ENCODE measurements around the gene XPNPEP2. TPM values are rescaled to one million over a fixed set of nuclear protein-coding genes. Genes with fewer than 3 reads are reported as not detected.

The XPNPEP2 gene
- polyA plus RNA-seq, 1 of the 3 experiments (the other 2 are of a cell fraction): 0.21 TPM

GRCh38 chrX:129731228-129731627, 7.6 kb upstream of the XPNPEP2 start:
- CTCF ChIA-PET: interaction anchor here (1.1 kb wide), 1 partner anchor 9 kb away, joined by 3 read pairs; no protein-coding TSS in a partner anchor
- WGBS (ENCODE audit: low lambda C conversion rate): 11% methylated on average over 2 of the region's 2 CpGs

More at GRCh38 chrX:129731228-129731627, 7.6 kb upstream of the XPNPEP2 start:
- no peaks in the 10 kb centered on the region; a peak in 1 of 4 replicates for H3K4me1 ChIP-seq (ENCODE audit: control insufficient read depth in 1 of 2, insufficient read depth in 2 of 2, low read depth in 1 of 2, low read length in 1 of 2)
- no peaks in the 10 kb centered on the region for H3K79me2 ChIP-seq (ENCODE audit: insufficient read depth)
- H3F3A ChIP-seq (replicated peaks; ENCODE audit: insufficient read depth): no peaks in the 10 kb centered on the region
- TF ChIP-seq FOSL2 (IDR thresholded peaks at IDR 0.05; ENCODE audit: borderline replicate concordance, low read depth) (no peak), YY1 (IDR thresholded peaks at IDR 0.05; ENCODE audit: low read depth) (no peak), GABPA (IDR thresholded peaks at IDR 0.05; ENCODE audit: low read depth) (no peak), MEF2A (IDR thresholded peaks at IDR 0.05; ENCODE audit: borderline replicate concordance, low read depth) (no peak), EZH2phosphoT487 (IDR thresholded peaks at IDR 0.05; ENCODE audit: borderline replicate concordance, low read depth) (no peak), SMC3 (IDR thresholded peaks at IDR 0.05; ENCODE audit: low read depth, low read length) (no peak), ELF1 (IDR thresholded peaks at IDR 0.05) (no peak), TCF12 (IDR thresholded peaks at IDR 0.05) (no peak), EP300 (IDR thresholded peaks at IDR 0.05; ENCODE audit: borderline replicate concordance in 1 of 2, low read depth in 1 of 2, low read length in 1 of 2) (no peak), MXI1 (IDR thresholded peaks at IDR 0.05; ENCODE audit: low read depth, low read length) (no peak), RXRA (IDR thresholded peaks at IDR 0.05; ENCODE audit: borderline replicate concordance, low read depth) (no peak), NRF1 (IDR thresholded peaks at IDR 0.05; ENCODE audit: low read depth, low read length) (no peak), GATA2 (CRISPR knock-in tag; IDR thresholded peaks at IDR 0.05) (no peak), NFIC (IDR thresholded peaks at IDR 0.05; ENCODE audit: borderline replicate concordance) (no peak), RAD21 (IDR thresholded peaks at IDR 0.05; ENCODE audit: low read length) (no peak)
- TF ChIP-seq, protein P1, sequence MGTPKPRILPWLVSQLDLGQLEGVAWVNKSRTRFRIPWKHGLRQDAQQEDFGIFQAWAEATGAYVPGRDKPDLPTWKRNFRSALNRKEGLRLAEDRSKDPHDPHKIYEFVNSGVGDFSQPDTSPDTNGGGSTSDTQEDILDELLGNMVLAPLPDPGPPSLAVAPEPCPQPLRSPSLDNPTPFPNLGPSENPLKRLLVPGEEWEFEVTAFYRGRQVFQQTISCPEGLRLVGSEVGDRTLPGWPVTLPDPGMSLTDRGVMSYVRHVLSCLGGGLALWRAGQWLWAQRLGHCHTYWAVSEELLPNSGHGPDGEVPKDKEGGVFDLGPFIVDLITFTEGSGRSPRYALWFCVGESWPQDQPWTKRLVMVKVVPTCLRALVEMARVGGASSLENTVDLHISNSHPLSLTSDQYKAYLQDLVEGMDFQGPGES (IDR thresholded peaks at IDR 0.05; ENCODE audit: low read depth, low read length): no peak
- TF ChIP-seq, protein P2, sequence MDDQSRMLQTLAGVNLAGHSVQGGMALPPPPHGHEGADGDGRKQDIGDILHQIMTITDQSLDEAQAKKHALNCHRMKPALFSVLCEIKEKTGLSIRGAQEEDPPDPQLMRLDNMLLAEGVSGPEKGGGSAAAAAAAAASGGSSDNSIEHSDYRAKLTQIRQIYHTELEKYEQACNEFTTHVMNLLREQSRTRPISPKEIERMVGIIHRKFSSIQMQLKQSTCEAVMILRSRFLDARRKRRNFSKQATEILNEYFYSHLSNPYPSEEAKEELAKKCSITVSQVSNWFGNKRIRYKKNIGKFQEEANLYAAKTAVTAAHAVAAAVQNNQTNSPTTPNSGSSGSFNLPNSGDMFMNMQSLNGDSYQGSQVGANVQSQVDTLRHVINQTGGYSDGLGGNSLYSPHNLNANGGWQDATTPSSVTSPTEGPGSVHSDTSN (IDR thresholded peaks at IDR 0.05): no peak
- TF ChIP-seq, protein P3, sequence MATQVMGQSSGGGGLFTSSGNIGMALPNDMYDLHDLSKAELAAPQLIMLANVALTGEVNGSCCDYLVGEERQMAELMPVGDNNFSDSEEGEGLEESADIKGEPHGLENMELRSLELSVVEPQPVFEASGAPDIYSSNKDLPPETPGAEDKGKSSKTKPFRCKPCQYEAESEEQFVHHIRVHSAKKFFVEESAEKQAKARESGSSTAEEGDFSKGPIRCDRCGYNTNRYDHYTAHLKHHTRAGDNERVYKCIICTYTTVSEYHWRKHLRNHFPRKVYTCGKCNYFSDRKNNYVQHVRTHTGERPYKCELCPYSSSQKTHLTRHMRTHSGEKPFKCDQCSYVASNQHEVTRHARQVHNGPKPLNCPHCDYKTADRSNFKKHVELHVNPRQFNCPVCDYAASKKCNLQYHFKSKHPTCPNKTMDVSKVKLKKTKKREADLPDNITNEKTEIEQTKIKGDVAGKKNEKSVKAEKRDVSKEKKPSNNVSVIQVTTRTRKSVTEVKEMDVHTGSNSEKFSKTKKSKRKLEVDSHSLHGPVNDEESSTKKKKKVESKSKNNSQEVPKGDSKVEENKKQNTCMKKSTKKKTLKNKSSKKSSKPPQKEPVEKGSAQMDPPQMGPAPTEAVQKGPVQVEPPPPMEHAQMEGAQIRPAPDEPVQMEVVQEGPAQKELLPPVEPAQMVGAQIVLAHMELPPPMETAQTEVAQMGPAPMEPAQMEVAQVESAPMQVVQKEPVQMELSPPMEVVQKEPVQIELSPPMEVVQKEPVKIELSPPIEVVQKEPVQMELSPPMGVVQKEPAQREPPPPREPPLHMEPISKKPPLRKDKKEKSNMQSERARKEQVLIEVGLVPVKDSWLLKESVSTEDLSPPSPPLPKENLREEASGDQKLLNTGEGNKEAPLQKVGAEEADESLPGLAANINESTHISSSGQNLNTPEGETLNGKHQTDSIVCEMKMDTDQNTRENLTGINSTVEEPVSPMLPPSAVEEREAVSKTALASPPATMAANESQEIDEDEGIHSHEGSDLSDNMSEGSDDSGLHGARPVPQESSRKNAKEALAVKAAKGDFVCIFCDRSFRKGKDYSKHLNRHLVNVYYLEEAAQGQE (IDR thresholded peaks at IDR 0.05; ENCODE audit: low read depth, low read length): no peak
- no peaks in the 10 kb centered on the region for H3K9me3 ChIP-seq
- no peak overlapping the region for H3K27ac ChIP-seq (ENCODE audit: low read depth in 2 of 2, low read length in 1 of 2)
- H3K4me2 ChIP-seq: no peak overlapping the region
- H3K9me2 ChIP-seq: no peaks in the 10 kb centered on the region
- no peaks in the 10 kb centered on the region for H3K36me3 ChIP-seq (replicated peaks in 1 of 2; ENCODE audit: control insufficient read depth in 1 of 2, insufficient read depth in 2 of 2, low read length in 1 of 2)
- no peak overlapping the region for H2AFZ ChIP-seq (ENCODE audit: low read depth)
- peaks cover 12% of the 10 kb centered on the region for H3K27me3 ChIP-seq (ENCODE audit: insufficient read depth)
- no peaks in the 10 kb centered on the region for H4K20me1 ChIP-seq (ENCODE audit: insufficient read depth)
- H3K9ac ChIP-seq: no peak overlapping the region
- POLR2A ChIA-PET: no interaction called here
- H3K4me3 ChIP-seq (ENCODE audit: low read depth in 2 of 2, low read length in 1 of 2): no peak overlapping the region
- DNase-seq: no peak

Measured in SK-N-SH (cell line).